Measurements from ENCODE around the gene GRSF1. TPM values are rescaled to one million over a fixed set of nuclear protein-coding genes. Genes with fewer than 3 reads are reported as not detected.
"Not testable (repeated sequence)": the region's sequence is repeated elsewhere in the genome, so short reads cannot be mapped to it uniquely, and the experiment has no call there.

Gene GRSF1
- total RNA-seq, 2 experiments from 2014 or later: 32.7 to 34.1 TPM

- Mint-ChIP-seq H3K9me3 (no peaks in the 10 kb centered on the region), H3K4me1 (ENCODE audit: low read depth) (no peaks in the 10 kb centered on the region), H3K27ac (no peak overlapping the region), H3K27me3 (no peaks in the 10 kb centered on the region), H3K36me3 (ENCODE audit: low read depth) (peaks cover 42% of the 10 kb centered on the region), H3K4me3 (no peak overlapping the region)
- ATAC-seq (ENCODE audit: poor library complexity) (no peak), DNase-seq (no peak)
- peaks cover 10% of the 10 kb centered on the region for H3K36me3 ChIP-seq (ENCODE audit: insufficient read depth, low read length)
- no peaks in the 10 kb centered on the region for H3K27me3 ChIP-seq (ENCODE audit: control insufficient read depth in 1 of 2, insufficient read depth in 2 of 2, low read length in 2 of 2)
- H3K9me3 ChIP-seq (ENCODE audit: control insufficient read depth in 1 of 2, insufficient read depth in 1 of 2, low read length in 2 of 2): no peaks in the 10 kb centered on the region
- no peaks in the 10 kb centered on the region for H3K4me1 ChIP-seq (ENCODE audit: insufficient read depth, low read length)
- no peak overlapping the region for H3K4me3 ChIP-seq (ENCODE audit: low read length)
- H3K27ac ChIP-seq (ENCODE audit: low read depth in 1 of 2, low read length in 2 of 2): no peak overlapping the region
- ChIA-PET CTCF (no interaction called here), POLR2A (no interaction called here)
- TF ChIP-seq CTCF (IDR thresholded peaks at IDR 0.05): no peak
- intact Hi-C loops (cut with DNase I, micrococcal nuclease): no loop called here
These were observed 56.6 kb downstream of the GRSF1 start for GRCh38 chr4:70783096-70783495.

- TF ChIP-seq CTCF (IDR thresholded peaks at IDR 0.05): no peak
- peaks cover 6% of the 10 kb centered on the region for H3K36me3 ChIP-seq (ENCODE audit: insufficient read depth, low read length)
- H3K27ac Mint-ChIP-seq: no peak overlapping the region
- H3K4me3 Mint-ChIP-seq: no peak overlapping the region
- H3K4me3 ChIP-seq (ENCODE audit: low read length): no peak overlapping the region
- peaks cover 34% of the 10 kb centered on the region for H3K36me3 Mint-ChIP-seq (ENCODE audit: low read depth)
- POLR2A ChIA-PET: no interaction called here
- H3K4me1 Mint-ChIP-seq (ENCODE audit: low read depth): no peaks in the 10 kb centered on the region
- DNase-seq (no peak), ATAC-seq (ENCODE audit: poor library complexity) (no peak)
- intact Hi-C loops (cut with DNase I, micrococcal nuclease): no loop called here
- H3K27me3 Mint-ChIP-seq: no peaks in the 10 kb centered on the region
- H3K27ac ChIP-seq (ENCODE audit: low read depth in 1 of 2, low read length in 2 of 2): no peak overlapping the region
- H3K9me3 Mint-ChIP-seq: no peaks in the 10 kb centered on the region
- H3K9me3 ChIP-seq (ENCODE audit: control insufficient read depth in 1 of 2, insufficient read depth in 1 of 2, low read length in 2 of 2): no peaks in the 10 kb centered on the region
- H3K4me1 ChIP-seq (ENCODE audit: insufficient read depth, low read length): no peaks in the 10 kb centered on the region
- CTCF ChIA-PET: no interaction called here
- no peaks in the 10 kb centered on the region for H3K27me3 ChIP-seq (ENCODE audit: control insufficient read depth in 1 of 2, insufficient read depth in 2 of 2, low read length in 2 of 2)
These were observed 60.7 kb downstream of the GRSF1 start for GRCh38 chr4:70778888-70779422.

GRCh38 chr4:70772929-70773555 is 66.6 kb downstream of the GRSF1 start:
- ChIA-PET CTCF (no interaction called here), POLR2A (no interaction called here)

GRCh38 chr4:70769396-70769795 is 70.3 kb downstream of the GRSF1 start:
- ATAC-seq (ENCODE audit: poor library complexity); POLR2A ChIA-PET; H3K27ac ChIP-seq (ENCODE audit: low read depth in 1 of 2, low read length in 2 of 2); H3K4me1 ChIP-seq (ENCODE audit: insufficient read depth, low read length); H3K4me3 Mint-ChIP-seq; H3K27me3 ChIP-seq (ENCODE audit: control insufficient read depth in 1 of 2, insufficient read depth in 2 of 2, low read length in 2 of 2); intact Hi-C loops (cut with DNase I, micrococcal nuclease); H3K9me3 Mint-ChIP-seq; DNase-seq; H3K4me3 ChIP-seq (ENCODE audit: low read length); H3K27ac Mint-ChIP-seq; CTCF ChIA-PET; H3K27me3 Mint-ChIP-seq; H3K9me3 ChIP-seq (ENCODE audit: control insufficient read depth in 1 of 2, insufficient read depth in 1 of 2, low read length in 2 of 2): not testable (repeated sequence)
- peaks cover 12% of the 10 kb centered on the region for H3K4me1 Mint-ChIP-seq (ENCODE audit: low read depth)
- H3K36me3 ChIP-seq (ENCODE audit: insufficient read depth, low read length): peaks cover 10% of the 10 kb centered on the region
- peaks cover 48% of the 10 kb centered on the region for H3K36me3 Mint-ChIP-seq (ENCODE audit: low read depth)

More at GRCh38 chr4:70772929-70773555, 66.6 kb downstream of the GRSF1 start:
- peaks cover 12% of the 10 kb centered on the region for H3K4me1 Mint-ChIP-seq (ENCODE audit: low read depth)
- H3K27me3 Mint-ChIP-seq: no peaks in the 10 kb centered on the region
- Histone ChIP-seq H3K9me3 (ENCODE audit: control insufficient read depth in 1 of 2, insufficient read depth in 1 of 2, low read length in 2 of 2) (no peaks in the 10 kb centered on the region), H3K4me1 (ENCODE audit: insufficient read depth, low read length) (no peaks in the 10 kb centered on the region), H3K4me3 (ENCODE audit: low read length) (no peak overlapping the region), H3K27me3 (ENCODE audit: control insufficient read depth in 1 of 2, insufficient read depth in 2 of 2, low read length in 2 of 2) (no peaks in the 10 kb centered on the region), H3K36me3 (ENCODE audit: insufficient read depth, low read length) (peaks cover 7% of the 10 kb centered on the region), H3K27ac (ENCODE audit: low read depth in 1 of 2, low read length in 2 of 2) (no peak overlapping the region)
- ATAC-seq (ENCODE audit: poor library complexity): no peak
- no peak for DNase-seq
- peaks cover 36% of the 10 kb centered on the region for H3K36me3 Mint-ChIP-seq (ENCODE audit: low read depth)
- TF ChIP-seq CTCF (IDR thresholded peaks at IDR 0.05): no peak
- H3K4me3 Mint-ChIP-seq: no peak overlapping the region
- no peak overlapping the region for H3K27ac Mint-ChIP-seq
- no peaks in the 10 kb centered on the region for H3K9me3 Mint-ChIP-seq
- intact Hi-C loops (cut with DNase I, micrococcal nuclease): no loop called here

Data from CD4-positive, alpha-beta T cell (primary cell).